Stimulated activated CD4-positive, alpha-beta T cell treated with anti-CD3 and anti-CD28 coated beads, Interleukin-4, amount 100 ng/mL, for 4 hours (primary cell): ENCODE results near the gene CDH8.

Source experiments
- DNase-seq, 2 experiments: peaks; one replicate each; pipeline ENCODE4 v3.0.0-alpha.2; 2020

The CDH8 gene

DNA sequence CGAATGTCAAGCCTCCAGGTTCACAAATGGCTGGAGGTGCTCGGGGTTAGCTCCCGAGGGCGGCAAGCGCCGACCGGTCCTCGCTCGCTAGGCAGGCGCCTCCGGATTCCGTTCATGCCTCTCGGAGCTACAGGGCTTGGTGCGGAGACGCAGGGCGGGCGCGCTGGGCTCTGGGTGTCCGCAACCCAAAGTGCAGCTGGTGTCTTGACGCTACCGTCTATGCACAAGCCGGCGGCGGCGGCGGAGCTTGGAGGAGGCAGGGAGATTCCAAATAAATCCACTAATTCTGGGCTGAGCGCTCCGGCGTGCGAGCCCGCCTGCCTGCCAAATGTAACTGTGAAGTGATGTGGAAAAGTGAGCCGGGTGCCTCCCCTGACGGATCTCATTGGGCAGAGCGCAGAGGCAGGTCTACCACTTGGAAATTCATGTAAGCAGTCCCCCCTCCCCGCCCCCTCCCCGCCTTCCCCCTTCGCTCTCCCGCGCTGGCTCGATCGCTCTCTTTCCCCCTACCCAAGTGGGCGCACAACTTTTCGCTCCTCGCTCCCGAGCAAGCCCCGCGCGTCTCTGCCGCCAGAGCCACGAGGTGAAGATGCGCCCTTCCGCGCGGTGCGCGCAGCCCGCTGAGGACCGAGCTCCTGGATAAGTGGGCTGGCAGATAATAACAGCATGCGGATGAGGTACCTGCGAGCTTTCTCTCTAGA lies at the start of gene CDH8:
Gene CDH8, minus strand, starts transcription at position 338 of the 701 bp plus-strand sequence. CDS start 15,035 bp downstream, outside the sequence.
- no peak for DNase-seq

DNA sequence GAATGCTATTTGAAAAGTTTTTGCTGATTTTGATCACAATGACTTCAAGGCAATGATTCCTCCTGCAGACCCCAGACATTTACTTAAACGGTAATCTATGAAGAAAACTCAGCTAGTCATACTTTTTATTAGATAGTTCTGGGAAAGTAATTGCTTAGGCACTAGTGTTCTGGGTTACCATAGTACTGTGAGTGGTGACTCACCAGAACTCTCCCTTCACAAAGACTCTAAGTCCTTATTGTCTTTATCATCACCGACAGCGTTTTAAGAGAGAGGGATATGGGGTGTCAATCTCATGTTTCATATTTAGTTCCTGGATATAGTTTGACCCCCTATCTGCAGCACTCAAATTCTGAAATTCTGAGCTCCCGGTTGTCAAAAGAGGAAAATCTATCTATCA lies 43.0 kb upstream of the CDH8 start:
- no peak for DNase-seq

GRCh38 chr16:62077998-62078397 lies 41.8 kb upstream of the CDH8 start:
- DNase-seq = no peak

GRCh38 chr16:62076886-62077285 lies 40.6 kb upstream of the CDH8 start:
- DNase-seq = no peak

- DNase-seq = no peak
Observed at GRCh38 chr16:62068747-62069146, 32.5 kb upstream of the CDH8 start.

GRCh38 chr16:62067981-62068380 lies 31.7 kb upstream of the CDH8 start:
- DNase-seq = no peak

- DNase-seq = no peak
Observed at GRCh38 chr16:62067182-62067581, 30.9 kb upstream of the CDH8 start.

DNA sequence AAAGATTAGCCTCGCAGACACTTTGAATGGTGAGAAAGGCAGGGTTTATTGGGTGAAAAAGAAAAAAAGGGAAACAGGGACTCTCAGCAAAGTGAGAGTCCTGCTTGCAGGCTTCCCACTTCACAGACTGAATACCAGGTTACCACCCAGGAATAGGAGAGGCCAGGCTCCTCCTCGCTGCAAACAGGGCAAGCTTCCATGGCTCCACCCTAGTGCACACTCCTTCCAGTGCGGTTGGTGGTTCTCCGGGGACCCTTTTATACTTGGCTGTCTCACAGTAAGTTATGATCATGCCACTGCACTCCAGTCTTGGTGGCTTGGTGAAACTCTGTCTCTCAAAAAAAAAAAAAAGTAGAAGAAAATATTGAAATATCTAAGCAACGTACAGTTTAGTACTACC lies 30.5 kb upstream of the CDH8 start:
- DNase-seq = no peak

- no peak for DNase-seq
Observed at GRCh38 chr16:62064173-62064572, 27.9 kb upstream of the CDH8 start.

DNA sequence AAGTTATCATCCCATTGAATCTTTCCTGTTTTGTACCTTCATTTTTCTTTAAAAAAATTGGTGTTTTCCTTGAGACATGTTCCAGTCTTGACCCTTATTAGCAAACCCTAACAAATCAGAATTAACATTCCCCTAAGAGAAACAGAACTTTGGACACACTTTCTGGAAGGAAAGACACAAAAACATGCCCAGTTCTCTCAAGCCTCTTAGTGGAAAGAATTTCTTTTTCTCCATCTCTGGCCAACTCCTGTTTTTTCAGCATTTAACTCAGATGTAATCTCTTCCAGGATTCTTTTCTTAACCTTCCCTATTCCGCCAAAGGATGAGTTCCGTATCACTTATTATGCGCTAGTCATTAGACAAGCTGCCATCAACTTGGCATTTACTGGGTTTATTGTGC lies 23.9 kb upstream of the CDH8 start:
- no peak for DNase-seq

DNA sequence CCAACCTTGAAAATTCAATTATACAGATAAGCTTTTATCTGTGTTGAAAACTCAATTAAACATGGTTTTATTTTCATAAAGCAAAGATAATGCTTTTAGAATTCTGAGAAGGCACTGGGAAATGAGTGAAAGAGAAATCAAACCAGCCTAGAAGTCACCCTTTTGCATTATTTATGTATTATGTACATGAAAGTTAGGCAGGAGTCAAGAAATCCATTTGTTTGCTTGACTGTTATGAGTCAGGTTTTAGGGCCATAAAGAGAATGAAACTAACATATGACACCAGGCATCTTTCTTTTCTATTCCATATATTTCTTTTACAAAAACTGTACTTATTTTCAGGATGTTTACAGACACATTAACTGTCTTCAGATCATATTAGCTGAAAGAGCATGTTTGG lies 23.3 kb upstream of the CDH8 start:
- DNase-seq = no peak

DNA sequence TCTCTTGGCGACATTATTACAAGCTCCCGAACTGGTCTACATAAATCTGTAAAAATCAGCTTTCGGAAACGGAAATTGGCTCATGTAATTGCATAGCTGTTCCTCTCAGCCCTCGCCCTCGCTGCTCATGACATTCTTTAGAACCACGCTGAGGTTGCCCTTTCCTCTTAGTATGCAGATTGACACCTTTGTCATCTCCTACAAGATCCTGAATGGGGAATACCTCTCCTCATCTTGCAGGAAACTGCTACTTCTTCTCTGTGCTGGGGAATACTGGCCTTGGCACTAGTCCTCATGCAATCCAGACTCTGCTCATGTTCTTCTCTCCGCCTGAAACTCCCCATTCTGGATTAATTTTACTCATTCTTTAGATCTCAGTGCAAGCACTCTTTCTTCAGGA lies 22.2 kb upstream of the CDH8 start:
- no peak for DNase-seq

GRCh38 chr16:62051942-62052341 lies 15.7 kb upstream of the CDH8 start:
- DNase-seq = no peak

- no peak for DNase-seq
Observed at GRCh38 chr16:62050793-62051192, 14.6 kb upstream of the CDH8 start.

- no peak for DNase-seq
Observed at GRCh38 chr16:62046801-62047200, 10.6 kb upstream of the CDH8 start.

GRCh38 chr16:62041401-62041800 lies 5.2 kb upstream of the CDH8 start:
- no peak for DNase-seq

DNA sequence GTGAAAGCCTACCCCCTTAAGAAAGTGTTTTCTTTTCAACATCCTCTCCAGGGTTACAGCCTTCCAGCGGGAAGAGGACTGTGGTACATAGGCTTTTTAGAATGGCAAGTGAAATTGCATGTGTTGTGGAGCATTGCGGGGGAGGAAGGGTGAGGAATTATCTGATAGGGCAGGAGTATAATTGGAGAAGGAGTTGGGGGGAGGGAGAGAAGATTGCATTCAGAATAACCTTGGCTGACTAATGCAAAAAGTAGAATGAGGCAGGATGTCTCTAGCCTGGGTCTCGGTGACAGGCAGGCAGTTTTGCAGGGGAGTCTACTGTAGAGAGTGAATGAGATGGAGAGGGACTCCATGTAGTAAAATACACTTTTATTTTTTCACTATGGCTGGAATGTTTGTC lies 2.4 kb upstream of the CDH8 start:
- no peak for DNase-seq

GRCh38 chr16:62038225-62038624 lies 2.0 kb upstream of the CDH8 start:
- no peak for DNase-seq

DNA sequence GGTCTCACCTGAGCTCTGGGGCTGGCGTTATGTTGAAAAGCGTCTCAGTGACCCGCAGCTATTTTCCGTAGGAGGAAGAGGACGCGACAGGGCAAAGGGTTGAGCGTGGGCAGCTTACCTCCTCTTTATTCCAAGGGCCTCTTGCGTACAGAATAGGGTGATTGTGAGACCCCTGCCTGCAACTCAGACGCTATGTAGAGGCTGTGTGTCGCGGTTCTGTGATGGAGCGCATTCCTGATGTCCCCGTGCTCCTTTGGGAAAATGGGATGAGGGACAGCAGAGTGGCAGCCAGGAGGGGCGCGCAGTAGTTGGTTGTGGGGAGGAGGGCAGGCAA lies 531 bp upstream of the CDH8 start:
- DNase-seq = no peak

GRCh38 chr16:62035115-62036092 lies 834 bp downstream of the CDH8 start:
- DNase-seq = no peak

DNA sequence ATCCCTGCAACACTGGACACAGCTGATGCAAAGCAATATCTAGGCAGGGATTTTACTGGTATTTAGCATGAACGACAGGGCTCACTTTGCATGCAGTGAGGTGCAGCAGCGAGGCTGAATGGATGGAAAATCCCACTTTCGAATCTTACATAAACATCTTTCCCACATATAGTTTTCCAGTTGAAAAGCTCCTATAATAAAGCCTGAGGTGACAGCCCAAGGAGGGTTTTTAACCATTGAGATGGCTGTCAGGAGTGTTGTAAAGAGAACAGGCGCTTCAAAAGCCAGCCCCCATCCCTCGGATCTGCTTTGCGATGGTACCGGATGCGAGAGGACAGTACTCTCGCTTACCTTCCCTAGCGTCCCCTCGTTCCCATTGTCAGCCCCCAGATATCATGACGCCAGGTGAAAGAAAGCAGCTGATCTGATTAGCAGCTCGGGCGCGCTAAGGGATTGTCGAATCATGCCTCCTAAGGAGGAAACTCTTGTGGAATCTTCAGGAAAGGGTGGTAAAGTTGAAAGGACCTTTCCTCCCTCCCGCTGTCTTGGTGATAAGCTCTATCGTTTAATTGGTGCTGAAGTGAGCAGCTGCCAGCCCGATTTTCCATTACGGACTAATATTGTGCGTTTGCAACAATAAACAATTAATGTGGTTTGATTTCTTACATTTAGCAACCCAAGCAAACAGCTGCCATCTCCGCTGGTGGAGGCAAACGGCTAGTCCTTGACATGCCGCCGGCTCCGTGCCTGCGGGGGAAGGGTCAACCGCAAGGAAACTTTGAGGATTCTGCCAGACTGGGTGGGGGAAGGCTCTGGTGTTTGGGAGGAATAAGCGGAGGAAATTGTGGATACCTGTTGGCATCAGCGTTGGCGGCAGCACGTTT lies 1.8 kb downstream of the CDH8 start:
- no peak for DNase-seq

- DNase-seq = no peak
Observed at GRCh38 chr16:62033065-62033464, 3.2 kb downstream of the CDH8 start.

DNA sequence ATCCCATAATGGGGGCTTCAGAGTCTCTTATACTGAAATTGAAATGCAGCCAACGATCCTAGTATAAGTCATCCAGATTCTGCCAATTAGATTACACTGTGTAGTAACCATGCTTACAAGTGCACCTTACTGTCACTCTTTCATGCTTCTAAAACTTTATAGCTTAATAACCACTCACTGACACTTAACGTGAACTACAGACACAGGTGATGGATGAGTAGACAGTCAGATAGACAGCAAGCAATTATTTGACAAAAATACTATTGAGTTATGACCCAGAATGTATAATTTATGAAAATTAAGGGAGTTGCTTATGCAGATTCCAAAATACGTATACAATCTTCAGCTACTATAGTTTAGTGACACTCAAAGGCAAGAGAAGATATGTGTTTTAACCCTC lies 6.3 kb downstream of the CDH8 start:
- DNase-seq = no peak
